Subcutaneous adipose tissue (tissue), 4 donors: ENCODE measurements around the gene SKAP1. TPM values are rescaled to one million over a fixed set of nuclear protein-coding genes. Genes with fewer than 3 reads are reported as not detected.

Experiments used
- total RNA-seq, 4 donors: library from RNA; depleted of rRNA; stranded (reverse); fragments of >200 nt; gene quantifications; one replicate each; pipeline ENCODE4 v1.1.0, GENCODE V29; 2016
- TF ChIP-seq, protein P1 (sequence below): fragments of 450-650 bp; IDR thresholded peaks from one replicate; pipeline ENCODE4 v1.5.1; 2016; ENCODE audit warnings: low read depth, mild to moderate bottlenecking, control low read depth, antibody characterized with exemption, moderate library complexity

The SKAP1 gene
- total RNA-seq, 4 donors from 2014 or later = 2.5 to 3.9 (median 3.1) TPM; not detected in 1

DNA sequence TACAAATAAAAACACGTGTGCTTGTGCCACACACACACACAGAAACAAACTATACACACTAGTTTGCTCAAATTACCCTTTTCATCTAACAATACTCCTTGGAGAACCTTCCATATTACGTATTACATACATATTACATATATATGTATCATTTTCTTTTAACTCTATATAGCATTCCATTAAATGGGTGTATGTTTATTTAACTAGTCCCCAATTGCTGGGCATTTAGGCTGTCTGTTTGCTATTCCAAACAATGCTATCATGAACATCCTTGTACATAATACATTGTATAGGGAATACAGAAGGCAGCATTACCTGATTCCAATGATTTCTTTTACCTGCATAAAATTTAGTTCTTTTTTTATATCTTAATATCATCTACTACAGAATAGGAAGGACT lies 73.1 kb downstream of the SKAP1 start:
- TF ChIP-seq, protein P1, sequence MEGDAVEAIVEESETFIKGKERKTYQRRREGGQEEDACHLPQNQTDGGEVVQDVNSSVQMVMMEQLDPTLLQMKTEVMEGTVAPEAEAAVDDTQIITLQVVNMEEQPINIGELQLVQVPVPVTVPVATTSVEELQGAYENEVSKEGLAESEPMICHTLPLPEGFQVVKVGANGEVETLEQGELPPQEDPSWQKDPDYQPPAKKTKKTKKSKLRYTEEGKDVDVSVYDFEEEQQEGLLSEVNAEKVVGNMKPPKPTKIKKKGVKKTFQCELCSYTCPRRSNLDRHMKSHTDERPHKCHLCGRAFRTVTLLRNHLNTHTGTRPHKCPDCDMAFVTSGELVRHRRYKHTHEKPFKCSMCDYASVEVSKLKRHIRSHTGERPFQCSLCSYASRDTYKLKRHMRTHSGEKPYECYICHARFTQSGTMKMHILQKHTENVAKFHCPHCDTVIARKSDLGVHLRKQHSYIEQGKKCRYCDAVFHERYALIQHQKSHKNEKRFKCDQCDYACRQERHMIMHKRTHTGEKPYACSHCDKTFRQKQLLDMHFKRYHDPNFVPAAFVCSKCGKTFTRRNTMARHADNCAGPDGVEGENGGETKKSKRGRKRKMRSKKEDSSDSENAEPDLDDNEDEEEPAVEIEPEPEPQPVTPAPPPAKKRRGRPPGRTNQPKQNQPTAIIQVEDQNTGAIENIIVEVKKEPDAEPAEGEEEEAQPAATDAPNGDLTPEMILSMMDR = no peak

DNA sequence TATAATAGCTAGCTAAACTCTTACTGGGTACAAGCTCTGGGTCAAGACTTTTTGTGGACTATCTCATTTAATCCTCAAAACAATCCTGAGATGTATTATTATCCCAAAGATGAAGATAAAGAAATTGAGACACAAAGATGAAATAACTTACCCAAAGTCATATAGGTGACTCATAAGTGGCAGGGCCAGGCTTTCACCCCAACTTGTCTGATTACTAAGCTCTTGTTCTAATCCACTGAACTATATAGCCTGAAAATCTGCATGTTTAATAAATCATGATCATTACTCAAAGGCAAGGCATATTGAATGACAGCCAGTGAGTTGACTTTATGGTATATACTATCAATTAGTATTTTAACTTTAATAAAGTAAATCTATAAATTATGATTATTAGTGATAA lies 77.4 kb downstream of the SKAP1 start:
- TF ChIP-seq, protein P1 = no peak

DNA sequence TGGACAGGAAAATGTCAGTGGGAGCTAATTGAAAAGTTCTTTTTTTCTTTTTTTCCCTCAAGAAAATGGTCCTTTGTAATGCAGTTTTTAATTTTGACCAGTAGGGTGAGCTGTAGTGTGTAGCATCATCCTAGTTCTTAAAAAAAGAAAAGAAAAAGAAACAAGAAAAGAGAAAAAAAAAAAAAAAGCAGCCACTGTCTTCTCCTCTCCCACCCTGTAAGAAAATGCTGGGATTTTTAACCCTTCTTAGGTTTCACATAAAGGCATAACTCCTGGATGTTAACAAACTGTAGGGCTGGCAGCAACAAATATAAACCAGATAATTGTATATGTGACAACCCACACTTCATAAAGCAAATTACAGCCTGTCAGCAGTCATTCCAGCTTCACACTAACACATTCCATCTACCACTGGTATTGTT lies 78.1 kb downstream of the SKAP1 start:
- TF ChIP-seq, protein P1 = no peak

DNA sequence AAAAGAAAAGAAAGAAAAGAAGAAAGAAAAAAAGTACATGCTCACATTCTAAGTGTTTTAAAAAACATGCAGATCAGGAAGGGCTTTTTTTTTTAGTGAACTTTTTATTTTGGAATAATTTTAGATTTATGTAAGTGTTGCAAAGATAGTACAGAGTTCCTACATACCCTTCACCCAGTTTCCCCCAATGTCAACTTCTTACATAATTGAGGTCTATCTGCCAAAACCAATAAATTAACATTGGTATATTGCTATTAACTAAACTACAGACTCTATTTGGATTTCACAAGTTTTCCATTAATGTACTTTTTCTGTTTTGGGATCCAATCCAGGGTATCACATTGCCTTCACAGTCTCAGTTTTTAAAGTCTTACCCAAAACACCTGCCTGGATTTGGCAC lies 81.7 kb downstream of the SKAP1 start:
- TF ChIP-seq, protein P1 = no peak

DNA sequence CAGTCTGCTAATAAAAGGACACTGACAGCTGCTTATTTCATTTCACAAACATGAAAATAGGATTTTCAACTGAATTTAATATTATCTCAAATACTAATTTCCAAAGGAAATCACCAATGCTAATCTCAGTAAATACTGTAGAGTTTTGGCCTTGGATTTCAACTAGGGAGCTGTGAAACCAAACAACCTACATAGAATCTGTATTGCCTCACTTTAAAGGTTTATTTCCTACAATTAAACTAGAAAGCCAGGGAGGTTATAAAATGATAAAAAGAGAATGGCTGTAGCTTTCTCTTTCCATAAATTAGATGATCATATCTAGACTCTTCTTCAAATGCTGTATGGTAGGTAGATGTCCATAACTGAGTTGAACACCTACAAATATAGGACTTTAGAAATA lies 82.8 kb downstream of the SKAP1 start:
- TF ChIP-seq, protein P1 = no peak

DNA sequence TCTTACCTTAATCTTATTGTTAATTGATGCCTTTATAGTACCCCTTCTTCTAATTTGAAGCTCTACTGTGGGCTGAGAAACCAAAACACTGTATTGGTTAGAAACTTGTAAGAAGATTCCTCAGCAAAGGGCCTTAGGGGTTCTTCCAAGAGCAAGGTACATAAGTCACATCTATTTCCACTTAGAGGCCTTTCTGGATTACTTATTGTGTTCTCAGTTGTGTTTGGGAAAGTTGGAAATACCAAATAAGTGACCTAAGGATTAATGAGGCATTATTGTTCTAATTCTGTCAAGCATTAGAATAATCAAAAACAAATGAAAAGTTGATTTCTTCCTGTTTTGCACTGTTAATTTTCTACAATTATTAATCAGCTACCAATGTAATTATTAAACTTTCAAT lies 85.8 kb downstream of the SKAP1 start:
- TF ChIP-seq, protein P1 = no peak

DNA sequence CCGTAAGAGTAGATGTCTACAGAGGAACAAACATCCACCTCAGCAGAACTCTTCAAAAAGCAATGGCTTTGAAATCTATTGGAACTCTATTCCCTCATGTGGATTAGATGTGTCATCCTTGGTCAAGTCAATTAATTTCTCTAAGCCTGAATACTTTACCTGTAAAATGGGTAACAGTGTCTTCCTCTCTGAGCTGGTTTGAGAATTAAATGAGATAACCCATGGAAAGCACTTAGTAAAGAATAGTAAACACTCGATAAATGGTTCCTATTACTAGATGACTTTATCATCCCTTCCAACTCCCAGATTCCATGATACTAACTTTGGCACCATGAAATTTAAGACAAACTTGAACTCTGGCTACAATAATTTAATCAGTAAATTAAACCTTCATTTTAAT lies 89.1 kb downstream of the SKAP1 start:
- TF ChIP-seq, protein P1 = no peak
